ENCODE measurements around the gene MCUB. TPM values are rescaled to one million over a fixed set of nuclear protein-coding genes. Genes with fewer than 3 reads are reported as not detected.

The MCUB gene
- total RNA-seq, 1 donor from 2014 or later, result 5.7 TPM

GRCh38 chr4:109648266-109648996 is 88.4 kb downstream of the MCUB start:
- Histone ChIP-seq H3K9me3 (ENCODE audit: control insufficient read depth in 3 of 3, low read length in 3 of 3) (no peaks in the 10 kb centered on the region), H3K27ac (ENCODE audit: low read depth, low read length) (no peak overlapping the region), H3K36me3 (ENCODE audit: control insufficient read depth in 3 of 3, insufficient read depth in 3 of 3, low read length in 3 of 3) (no peaks in the 10 kb centered on the region), H3K4me3 (ENCODE audit: low read length in 3 of 3) (no peak overlapping the region), H3K9ac (ENCODE audit: low read depth in 1 of 3, low read length in 3 of 3) (no peak overlapping the region), H3K27me3 (ENCODE audit: control insufficient read depth in 3 of 3, insufficient read depth in 3 of 3, low read length in 3 of 3) (no peaks in the 10 kb centered on the region), H3K4me1 (ENCODE audit: control insufficient read depth in 3 of 3, insufficient read depth in 3 of 3, low read length in 3 of 3) (no peaks in the 10 kb centered on the region)

DNA sequence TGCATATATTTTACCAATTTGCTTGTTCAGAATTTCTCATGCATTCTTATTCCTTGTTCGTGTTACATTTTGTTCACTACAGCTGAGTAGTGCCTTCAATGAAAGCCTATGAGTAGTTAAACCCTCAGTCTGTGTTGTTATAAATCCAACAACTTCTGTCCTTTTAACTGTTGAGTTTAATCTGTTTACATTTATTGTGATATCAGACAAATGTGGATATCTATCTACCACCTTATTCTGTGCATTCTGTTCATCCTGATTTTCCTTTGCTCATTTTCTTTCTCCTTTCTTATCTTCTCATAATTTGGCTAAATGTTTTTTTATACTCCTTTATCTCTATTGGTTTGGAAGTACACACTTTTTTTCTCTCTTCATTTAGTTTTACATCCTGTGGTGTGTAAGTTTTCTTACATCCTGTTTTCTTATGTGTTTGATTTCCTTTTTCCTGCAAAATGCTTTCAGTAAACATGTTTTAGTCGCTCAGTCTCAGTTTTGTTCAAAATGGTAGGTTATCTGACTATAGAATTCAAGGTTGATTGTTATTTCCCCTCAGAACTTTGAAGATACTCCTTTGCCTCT is 89.0 kb downstream of the MCUB start:
- Histone ChIP-seq H3K36me3 (ENCODE audit: control insufficient read depth in 3 of 3, insufficient read depth in 3 of 3, low read length in 3 of 3) (no peaks in the 10 kb centered on the region), H3K27ac (ENCODE audit: low read depth, low read length) (no peak overlapping the region), H3K27me3 (ENCODE audit: control insufficient read depth in 3 of 3, insufficient read depth in 3 of 3, low read length in 3 of 3) (no peaks in the 10 kb centered on the region), H3K9ac (ENCODE audit: low read depth in 1 of 3, low read length in 3 of 3) (no peak overlapping the region), H3K4me1 (ENCODE audit: control insufficient read depth in 3 of 3, insufficient read depth in 3 of 3, low read length in 3 of 3) (no peaks in the 10 kb centered on the region), H3K9me3 (ENCODE audit: control insufficient read depth in 3 of 3, low read length in 3 of 3) (no peaks in the 10 kb centered on the region), H3K4me3 (ENCODE audit: low read length in 3 of 3) (no peak overlapping the region)

GRCh38 chr4:109649872-109650271 is 89.8 kb downstream of the MCUB start:
- no peaks in the 10 kb centered on the region for H3K4me1 ChIP-seq (ENCODE audit: control insufficient read depth in 3 of 3, insufficient read depth in 3 of 3, low read length in 3 of 3)
- no peaks in the 10 kb centered on the region for H3K27me3 ChIP-seq (ENCODE audit: control insufficient read depth in 3 of 3, insufficient read depth in 3 of 3, low read length in 3 of 3)
- H3K4me3 ChIP-seq (ENCODE audit: low read length in 3 of 3), result no peak overlapping the region
- no peaks in the 10 kb centered on the region for H3K9me3 ChIP-seq (ENCODE audit: control insufficient read depth in 3 of 3, low read length in 3 of 3)
- no peak overlapping the region for H3K9ac ChIP-seq (ENCODE audit: low read depth in 1 of 3, low read length in 3 of 3)
- H3K36me3 ChIP-seq (ENCODE audit: control insufficient read depth in 3 of 3, insufficient read depth in 3 of 3, low read length in 3 of 3), result no peaks in the 10 kb centered on the region
- H3K27ac ChIP-seq (ENCODE audit: low read depth, low read length), result no peak overlapping the region

GRCh38 chr4:109655396-109655795 is 95.3 kb downstream of the MCUB start:
- H3K36me3 ChIP-seq (ENCODE audit: control insufficient read depth in 3 of 3, insufficient read depth in 3 of 3, low read length in 3 of 3), result no peaks in the 10 kb centered on the region
- no peak overlapping the region for H3K27ac ChIP-seq (ENCODE audit: low read depth, low read length)
- no peak overlapping the region for H3K4me3 ChIP-seq (ENCODE audit: low read length in 3 of 3)
- no peak overlapping the region for H3K9ac ChIP-seq (ENCODE audit: low read depth in 1 of 3, low read length in 3 of 3)
- H3K9me3 ChIP-seq (ENCODE audit: control insufficient read depth in 3 of 3, low read length in 3 of 3), result no peaks in the 10 kb centered on the region
- no peaks in the 10 kb centered on the region for H3K4me1 ChIP-seq (ENCODE audit: control insufficient read depth in 3 of 3, insufficient read depth in 3 of 3, low read length in 3 of 3)
- no peaks in the 10 kb centered on the region for H3K27me3 ChIP-seq (ENCODE audit: control insufficient read depth in 3 of 3, insufficient read depth in 3 of 3, low read length in 3 of 3)

GRCh38 chr4:109657854-109658418 is 97.9 kb downstream of the MCUB start:
- H3K4me1 ChIP-seq (ENCODE audit: control insufficient read depth in 3 of 3, insufficient read depth in 3 of 3, low read length in 3 of 3), result no peaks in the 10 kb centered on the region
- no peak overlapping the region for H3K9ac ChIP-seq (ENCODE audit: low read depth in 1 of 3, low read length in 3 of 3)
- H3K27ac ChIP-seq (ENCODE audit: low read depth, low read length), result no peak overlapping the region
- H3K27me3 ChIP-seq (ENCODE audit: control insufficient read depth in 3 of 3, insufficient read depth in 3 of 3, low read length in 3 of 3), result no peaks in the 10 kb centered on the region
- no peak overlapping the region for H3K4me3 ChIP-seq (ENCODE audit: low read length in 3 of 3)
- no peaks in the 10 kb centered on the region for H3K9me3 ChIP-seq (ENCODE audit: control insufficient read depth in 3 of 3, low read length in 3 of 3)
- no peaks in the 10 kb centered on the region for H3K36me3 ChIP-seq (ENCODE audit: control insufficient read depth in 3 of 3, insufficient read depth in 3 of 3, low read length in 3 of 3)

DNA sequence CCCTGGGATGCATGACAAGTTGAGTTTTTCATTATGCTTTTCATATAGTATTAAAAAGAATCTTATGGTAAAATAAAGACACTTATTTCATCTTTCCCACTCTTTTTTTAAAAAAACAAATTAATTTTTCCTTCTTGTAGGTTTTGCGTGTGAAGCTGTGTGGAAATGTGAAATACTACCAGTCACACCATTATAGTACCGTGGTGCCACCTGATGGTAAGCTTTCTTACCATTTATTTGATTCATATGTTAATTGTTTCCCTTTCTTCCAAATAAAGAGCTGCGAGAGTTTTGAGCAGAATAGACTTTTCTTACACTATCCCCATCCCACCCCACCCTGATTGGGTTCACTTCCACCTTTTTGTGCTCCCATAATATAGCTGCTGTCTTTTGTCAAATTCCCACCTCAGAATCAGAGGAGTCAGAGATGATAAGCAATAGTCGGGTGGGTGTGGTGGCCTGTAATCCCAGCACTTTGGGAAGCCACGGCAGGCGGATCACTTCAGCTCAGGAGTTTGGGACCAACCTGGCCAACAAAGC is 98.9 kb downstream of the MCUB start:
- Histone ChIP-seq H3K36me3 (ENCODE audit: control insufficient read depth in 3 of 3, insufficient read depth in 3 of 3, low read length in 3 of 3) (no peaks in the 10 kb centered on the region), H3K4me1 (ENCODE audit: control insufficient read depth in 3 of 3, insufficient read depth in 3 of 3, low read length in 3 of 3) (no peaks in the 10 kb centered on the region), H3K9ac (ENCODE audit: low read depth in 1 of 3, low read length in 3 of 3) (no peak overlapping the region), H3K27me3 (ENCODE audit: control insufficient read depth in 3 of 3, insufficient read depth in 3 of 3, low read length in 3 of 3) (no peaks in the 10 kb centered on the region), H3K9me3 (ENCODE audit: control insufficient read depth in 3 of 3, low read length in 3 of 3) (no peaks in the 10 kb centered on the region), H3K4me3 (ENCODE audit: low read length in 3 of 3) (no peak overlapping the region), H3K27ac (ENCODE audit: low read depth, low read length) (no peak overlapping the region)

- H3K27ac ChIP-seq (ENCODE audit: low read depth, low read length), result no peak overlapping the region
- H3K4me3 ChIP-seq (ENCODE audit: low read length in 3 of 3), result no peak overlapping the region
- H3K36me3 ChIP-seq (ENCODE audit: control insufficient read depth in 3 of 3, insufficient read depth in 3 of 3, low read length in 3 of 3), result no peaks in the 10 kb centered on the region
- H3K9ac ChIP-seq (ENCODE audit: low read depth in 1 of 3, low read length in 3 of 3), result no peak overlapping the region
- H3K9me3 ChIP-seq (ENCODE audit: control insufficient read depth in 3 of 3, low read length in 3 of 3), result no peaks in the 10 kb centered on the region
- no peaks in the 10 kb centered on the region for H3K27me3 ChIP-seq (ENCODE audit: control insufficient read depth in 3 of 3, insufficient read depth in 3 of 3, low read length in 3 of 3)
- no peaks in the 10 kb centered on the region for H3K4me1 ChIP-seq (ENCODE audit: control insufficient read depth in 3 of 3, insufficient read depth in 3 of 3, low read length in 3 of 3)
Observed at GRCh38 chr4:109662116-109662515, 102.1 kb downstream of the MCUB start.

GRCh38 chr4:109662771-109663170 is 102.7 kb downstream of the MCUB start:
- no peak overlapping the region for H3K4me3 ChIP-seq (ENCODE audit: low read length in 3 of 3)
- no peaks in the 10 kb centered on the region for H3K4me1 ChIP-seq (ENCODE audit: control insufficient read depth in 3 of 3, insufficient read depth in 3 of 3, low read length in 3 of 3)
- no peak overlapping the region for H3K27ac ChIP-seq (ENCODE audit: low read depth, low read length)
- no peaks in the 10 kb centered on the region for H3K27me3 ChIP-seq (ENCODE audit: control insufficient read depth in 3 of 3, insufficient read depth in 3 of 3, low read length in 3 of 3)
- H3K9me3 ChIP-seq (ENCODE audit: control insufficient read depth in 3 of 3, low read length in 3 of 3), result no peaks in the 10 kb centered on the region
- H3K36me3 ChIP-seq (ENCODE audit: control insufficient read depth in 3 of 3, insufficient read depth in 3 of 3, low read length in 3 of 3), result no peaks in the 10 kb centered on the region
- no peak overlapping the region for H3K9ac ChIP-seq (ENCODE audit: low read depth in 1 of 3, low read length in 3 of 3)

GRCh38 chr4:109665783-109666485 is 105.9 kb downstream of the MCUB start:
- no peaks in the 10 kb centered on the region for H3K9me3 ChIP-seq (ENCODE audit: control insufficient read depth in 3 of 3, low read length in 3 of 3)
- no peaks in the 10 kb centered on the region for H3K4me1 ChIP-seq (ENCODE audit: control insufficient read depth in 3 of 3, insufficient read depth in 3 of 3, low read length in 3 of 3)
- no peaks in the 10 kb centered on the region for H3K27me3 ChIP-seq (ENCODE audit: control insufficient read depth in 3 of 3, insufficient read depth in 3 of 3, low read length in 3 of 3)
- no peak overlapping the region for H3K4me3 ChIP-seq (ENCODE audit: low read length in 3 of 3)
- no peak overlapping the region for H3K9ac ChIP-seq (ENCODE audit: low read depth in 1 of 3, low read length in 3 of 3)
- H3K36me3 ChIP-seq (ENCODE audit: control insufficient read depth in 3 of 3, insufficient read depth in 3 of 3, low read length in 3 of 3), result peaks cover 0 to 2% (median 0%) of the 10 kb centered on the region in 3 donors
- no peak overlapping the region for H3K27ac ChIP-seq (ENCODE audit: low read depth, low read length)

DNA sequence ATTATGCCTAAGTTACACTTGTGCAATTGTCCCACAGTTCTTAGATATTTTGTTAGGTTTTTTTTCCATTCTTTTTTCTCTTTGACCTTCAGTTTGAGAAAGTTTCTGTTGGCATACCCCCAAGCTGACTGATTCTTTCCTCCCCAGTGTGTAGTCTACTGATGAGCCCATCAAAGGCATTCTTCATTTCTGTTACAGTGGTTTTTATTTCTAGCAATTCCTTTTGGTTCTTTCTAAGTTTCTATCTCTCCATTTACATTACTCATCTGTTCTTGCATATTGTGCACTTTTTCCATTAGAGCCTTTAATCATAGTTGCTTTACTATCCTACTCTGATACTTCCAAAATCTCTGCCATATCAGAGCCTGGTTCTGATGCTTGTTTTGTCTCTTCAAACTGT is 111.3 kb downstream of the MCUB start:
- H3K27me3 ChIP-seq (ENCODE audit: control insufficient read depth in 3 of 3, insufficient read depth in 3 of 3, low read length in 3 of 3), result no peaks in the 10 kb centered on the region
- no peak overlapping the region for H3K9ac ChIP-seq (ENCODE audit: low read depth in 1 of 3, low read length in 3 of 3)
- no peaks in the 10 kb centered on the region for H3K4me1 ChIP-seq (ENCODE audit: control insufficient read depth in 3 of 3, insufficient read depth in 3 of 3, low read length in 3 of 3)
- no peaks in the 10 kb centered on the region for H3K9me3 ChIP-seq (ENCODE audit: control insufficient read depth in 3 of 3, low read length in 3 of 3)
- no peak overlapping the region for H3K27ac ChIP-seq (ENCODE audit: low read depth, low read length)
- H3K36me3 ChIP-seq (ENCODE audit: control insufficient read depth in 3 of 3, insufficient read depth in 3 of 3, low read length in 3 of 3), result peaks cover 0 to 2% (median 0%) of the 10 kb centered on the region in 3 donors
- H3K4me3 ChIP-seq (ENCODE audit: low read length in 3 of 3), result no peak overlapping the region
